Measurements from ENCODE around the gene RPRD2. TPM values are rescaled to one million over a fixed set of nuclear protein-coding genes. Genes with fewer than 3 reads are reported as not detected.
A peak's percentile ranks its signal among the peaks of the same experiment; 100 is the strongest.
"Not testable (repeated sequence)": the region's sequence is repeated elsewhere in the genome, so short reads cannot be mapped to it uniquely, and the experiment has no call there.

The RPRD2 gene
- 10 to 100 TPM; 28.1 to 28.5 TPM for total RNA-seq

- no peaks in the 10 kb centered on the region for H3K9me3 Mint-ChIP-seq (ENCODE audit: low read depth)
- CTCF ChIA-PET: interaction anchor here (0.6 to 1.5 kb wide), 10 partner anchors 8 to 177 kb away, joined by 3 to 5 read pairs (median 3); partner anchors contain the start of genes CA14, FALEC, PRPF3 and TARS2
- H3K4me3 Mint-ChIP-seq: peak within 1 kb of the TSS; percentile 91
These were observed at the start of gene RPRD2 for GRCh38 chr1:150363426-150364230. Gene RPRD2, plus strand, starts transcription at chr1:150364147. Its CDS starts 568 bp downstream, at chr1:150364715.

GRCh38 chr1:150314691-150315090, 49.3 kb upstream of the RPRD2 start:
- CTCF ChIA-PET: interaction anchor here (0.6 to 1.0 kb wide), 2 partner anchors 10 to 59 kb away, joined by 3 read pairs; no protein-coding TSS in a partner anchor
- H3K4me3 Mint-ChIP-seq; ATAC-seq; H3K4me1 Mint-ChIP-seq; H3K9me3 Mint-ChIP-seq (ENCODE audit: low read depth); DNase-seq; H3K27ac Mint-ChIP-seq; H3K36me3 Mint-ChIP-seq; H3K27me3 Mint-ChIP-seq: not testable (repeated sequence)

More at GRCh38 chr1:150363426-150364230, at the start of gene RPRD2:
- Mint-ChIP-seq H3K4me1 (peaks cover 22% of the 10 kb centered on the region), H3K36me3 (peaks cover 16% of the 10 kb centered on the region), H3K27ac (peak within 1 kb of the TSS; percentile 95), H3K27me3 (no peaks in the 10 kb centered on the region)
- peak; percentile 96 for ATAC-seq
- DNase-seq: peak; percentile 100

- Mint-ChIP-seq H3K4me3 (peak overlapping the region; percentile 94), H3K36me3 (peaks cover 19% of the 10 kb centered on the region), H3K27ac (peak overlapping the region; percentile 97), H3K9me3 (ENCODE audit: low read depth) (no peaks in the 10 kb centered on the region), H3K27me3 (no peaks in the 10 kb centered on the region), H3K4me1 (peaks cover 29% of the 10 kb centered on the region)
- DNase-seq: no peak
- ATAC-seq: no peak
- CTCF ChIA-PET: interaction anchor here (1.0 to 1.2 kb wide), 2 partner anchors 43 to 65 kb away, joined by 3 read pairs; partner anchors contain the start of gene RPRD2
These were observed 43.3 kb upstream of the RPRD2 start for GRCh38 chr1:150320667-150320978.

GRCh38 chr1:150321826-150322166, 42.2 kb upstream of the RPRD2 start:
- Mint-ChIP-seq H3K4me3 (peak overlapping the region; percentile 94), H3K36me3 (peaks cover 29% of the 10 kb centered on the region), H3K27ac (peak overlapping the region; percentile 97), H3K27me3 (no peaks in the 10 kb centered on the region), H3K9me3 (ENCODE audit: low read depth) (no peaks in the 10 kb centered on the region), H3K4me1 (peaks cover 33% of the 10 kb centered on the region)
- DNase-seq: peak; percentile 41
- CTCF ChIA-PET: interaction anchor here (0.6 to 1.2 kb wide), 4 partner anchors 20 to 66 kb away, joined by 3 to 4 read pairs (median 3); partner anchors contain the start of gene RPRD2
- ATAC-seq: peak; percentile 3

- H3K36me3 Mint-ChIP-seq: peaks cover 32% of the 10 kb centered on the region
- no peaks in the 10 kb centered on the region for H3K27me3 Mint-ChIP-seq
- peak overlapping the region; percentile 97 for H3K27ac Mint-ChIP-seq
- peak overlapping the region; percentile 94 for H3K4me3 Mint-ChIP-seq
- CTCF ChIA-PET: interaction anchor here (0.6 to 1.1 kb wide), 5 partner anchors 16 to 66 kb away, joined by 3 to 6 read pairs (median 3); no protein-coding TSS in a partner anchor
- peaks cover 33% of the 10 kb centered on the region for H3K4me1 Mint-ChIP-seq
- ATAC-seq: peak; percentile 29
- H3K9me3 Mint-ChIP-seq (ENCODE audit: low read depth): no peaks in the 10 kb centered on the region
- DNase-seq: peak; percentile 54
These were observed 41.6 kb upstream of the RPRD2 start for GRCh38 chr1:150322310-150322709.

- CTCF ChIA-PET: no interaction called here
- ATAC-seq: no peak
- Mint-ChIP-seq H3K27me3 (no peaks in the 10 kb centered on the region), H3K36me3 (peaks cover 53% of the 10 kb centered on the region), H3K4me3 (no peak overlapping the region), H3K9me3 (ENCODE audit: low read depth) (no peaks in the 10 kb centered on the region), H3K4me1 (peaks cover 4% of the 10 kb centered on the region), H3K27ac (no peak overlapping the region)
- no peak for DNase-seq
These were observed 31.2 kb upstream of the RPRD2 start for GRCh38 chr1:150332651-150333290.

- no peaks in the 10 kb centered on the region for H3K4me1 Mint-ChIP-seq
- CTCF ChIA-PET: interaction anchor here (1.0 to 1.4 kb wide), 2 partner anchors 24 to 90 kb away, joined by 3 to 4 read pairs; no protein-coding TSS in a partner anchor
- no peak overlapping the region for H3K27ac Mint-ChIP-seq
- peaks cover 58% of the 10 kb centered on the region for H3K36me3 Mint-ChIP-seq
- DNase-seq (no peak), ATAC-seq (no peak)
- no peak overlapping the region for H3K4me3 Mint-ChIP-seq
- no peaks in the 10 kb centered on the region for H3K9me3 Mint-ChIP-seq (ENCODE audit: low read depth)
- no peaks in the 10 kb centered on the region for H3K27me3 Mint-ChIP-seq
These were observed 17.6 kb upstream of the RPRD2 start for GRCh38 chr1:150346316-150346715.

- Mint-ChIP-seq H3K36me3 (peaks cover 36% of the 10 kb centered on the region), H3K27ac (no peak overlapping the region), H3K9me3 (ENCODE audit: low read depth) (no peaks in the 10 kb centered on the region), H3K4me3 (no peak overlapping the region), H3K27me3 (no peaks in the 10 kb centered on the region), H3K4me1 (no peaks in the 10 kb centered on the region)
- CTCF ChIA-PET: no interaction called here
- DNase-seq: peak; percentile 8
- no peak for ATAC-seq
These were observed 11.1 kb upstream of the RPRD2 start for GRCh38 chr1:150352866-150353265.

GRCh38 chr1:150362721-150363425, 1.1 kb upstream of the RPRD2 start:
- CTCF ChIA-PET: interaction anchor here (0.8 to 1.5 kb wide), 5 partner anchors 9 to 153 kb away, joined by 3 to 5 read pairs (median 3); partner anchors contain the start of genes CA14, FALEC, PRPF3 and TARS2
- Mint-ChIP-seq H3K4me1 (peaks cover 20% of the 10 kb centered on the region), H3K27ac (peak overlapping the region; percentile 95), H3K4me3 (peak overlapping the region; percentile 91), H3K9me3 (ENCODE audit: low read depth) (no peaks in the 10 kb centered on the region), H3K36me3 (peaks cover 16% of the 10 kb centered on the region), H3K27me3 (no peaks in the 10 kb centered on the region)
- ATAC-seq (no peak), DNase-seq (peak; percentile 51)

GRCh38 chr1:150364231-150365003, 470 bp downstream of the RPRD2 start:
- DNase-seq (peak; percentile 83), ATAC-seq (peak; percentile 25)
- Mint-ChIP-seq H3K4me1 (peaks cover 28% of the 10 kb centered on the region), H3K27me3 (no peaks in the 10 kb centered on the region), H3K4me3 (peak overlapping the region; percentile 91), H3K9me3 (ENCODE audit: low read depth) (no peaks in the 10 kb centered on the region), H3K27ac (peak overlapping the region; percentile 95), H3K36me3 (peaks cover 16% of the 10 kb centered on the region)
- CTCF ChIA-PET: interaction anchor here (0.8 to 1.5 kb wide), 8 partner anchors 9 to 177 kb away, joined by 3 to 5 read pairs (median 3); partner anchors contain the start of genes CA14, FALEC, PRPF3 and TARS2

GRCh38 chr1:150365941-150366340, 2.0 kb downstream of the RPRD2 start:
- CTCF ChIA-PET: no interaction called here
- ATAC-seq: no peak
- peak overlapping the region; percentile 95 for H3K27ac Mint-ChIP-seq
- no peaks in the 10 kb centered on the region for H3K27me3 Mint-ChIP-seq
- H3K4me1 Mint-ChIP-seq: peaks cover 32% of the 10 kb centered on the region
- H3K4me3 Mint-ChIP-seq: peak overlapping the region; percentile 91
- H3K9me3 Mint-ChIP-seq (ENCODE audit: low read depth): no peaks in the 10 kb centered on the region
- no peak for DNase-seq
- H3K36me3 Mint-ChIP-seq: peaks cover 18% of the 10 kb centered on the region

All from activated CD8-positive, alpha-beta memory T cell treated with anti-CD3 and anti-CD28 coated beads, Interleukin-2, amount 10 ng/mL, durations not matched to agents 7 days and 5 days (primary cell).